Right lobe of liver (tissue), 6 donors: Measurements from ENCODE around the gene AIG1. TPM values are rescaled to one million over a fixed set of nuclear protein-coding genes. Genes with fewer than 3 reads are reported as not detected.

ENCODE experiments used
- ATAC-seq, 4 donors: fragments of 200-7000 bp; cut with Tn5 transposase; one replicate each; pipeline ENCODE4 v1.9.1; 2020; ENCODE audit warnings: mild to moderate bottlenecking in 4 of 4, moderate library complexity in 4 of 4
- DNase-seq, 3 donors: peaks; one replicate each; pipeline ENCODE4 v3.0.0-alpha.2; 2020
- H3K27ac ChIP-seq, 3 donors: fragments of 200-600 bp; one replicate each; pipeline ENCODE4 v1.8.0; 2022
- H3K27me3 ChIP-seq, 2 donors: fragments of 200-600 bp; one replicate each; pipeline ENCODE4 v1.8.0; 2022
- H3K36me3 ChIP-seq, 4 donors: fragments of 200-600 bp; sonication (generic) in 1 of 4; one replicate each; pipeline versions ENCODE4 v1.5.1 to v1.8.0; 2017 to 2022; ENCODE audit warnings: control low read depth in 1 of 4
- H3K4me1 ChIP-seq, 4 donors: fragments of 200-600 bp; sonication (generic) in 1 of 4; one replicate each; pipeline versions ENCODE4 v1.5.1 to v1.8.0; 2017 to 2022; ENCODE audit warnings: control low read depth in 1 of 4
- H3K4me3 ChIP-seq, 3 donors: fragments of 200-600 bp; one replicate each; pipeline ENCODE4 v1.8.0; 2022
- H3K9me3 ChIP-seq, 4 donors: fragments of 200-600 bp; sonication (generic) in 1 of 4; one replicate each; pipeline versions ENCODE4 v1.5.1 to v1.8.0; 2017 to 2022; ENCODE audit warnings: control low read depth in 1 of 4
- POLR2A ChIP-seq: fragments of 450-650 bp; IDR thresholded peaks from one replicate; pipeline ENCODE4 v1.6.1; 2017; ENCODE audit warnings: antibody characterized with exemption, mild to moderate bottlenecking
- WGBS: methylation state at CpG from one replicate; pipeline ENCODE4 v1.1.6; 2018; ENCODE audit warnings: low coverage, low lambda C conversion rate; ENCODE audit not compliant: insufficient coverage; ENCODE audit errors: missing lambda C conversion rate; 5-methylcytosine and 5-hydroxymethylcytosine counted together
- intact Hi-C, 2 donors: fragments of 100-400 bp; cut with DNase I; formaldehyde crosslinking; loops; one replicate each; pipeline versions ENCODE4 v1.11.2 to v1.14.1; 2022
- total RNA-seq, 6 experiments: library from RNA; depleted of rRNA in 2 of 6; stranded (reverse); fragments of >200 nt in 2 of 6; fragmentation: NEBNext Ultra II Directional in 3 of 6; extraction: Animal tissue kit (Norgen Biotek cat#: 25700) in 3 of 6; gene quantifications; one replicate each; pipeline versions ENCODE4 v1.1.0 to v1.2.4, GENCODE V29; 2016 to 2023
- TF ChIP-seq, protein P1 (sequence below), 4 donors: fragments of 200-600 bp in 3 of 4; fragments of 450-650 bp in 1 of 4; IDR thresholded peaks; one replicate each; pipeline versions ENCODE4 v1.5.1 to v1.8.0; 2016 to 2022; ENCODE audit warnings: antibody characterized with exemption in 4 of 4, mild to moderate bottlenecking in 2 of 4
- donor health status: DM: no; HTN: yes; CAD: no.
- donor health status: DM: no; HTN: no; CAD: no.
- donor health status: DM: no; HTN: no; CAD: no.
- donor health status: DM: no; HTN: yes; CAD: no.
- donor health status: DM: no; HTN: yes; CAD: no.

Gene AIG1
- total RNA-seq, 6 experiments from 2014 or later, result 81.4 to 151 (median 111) TPM

DNA sequence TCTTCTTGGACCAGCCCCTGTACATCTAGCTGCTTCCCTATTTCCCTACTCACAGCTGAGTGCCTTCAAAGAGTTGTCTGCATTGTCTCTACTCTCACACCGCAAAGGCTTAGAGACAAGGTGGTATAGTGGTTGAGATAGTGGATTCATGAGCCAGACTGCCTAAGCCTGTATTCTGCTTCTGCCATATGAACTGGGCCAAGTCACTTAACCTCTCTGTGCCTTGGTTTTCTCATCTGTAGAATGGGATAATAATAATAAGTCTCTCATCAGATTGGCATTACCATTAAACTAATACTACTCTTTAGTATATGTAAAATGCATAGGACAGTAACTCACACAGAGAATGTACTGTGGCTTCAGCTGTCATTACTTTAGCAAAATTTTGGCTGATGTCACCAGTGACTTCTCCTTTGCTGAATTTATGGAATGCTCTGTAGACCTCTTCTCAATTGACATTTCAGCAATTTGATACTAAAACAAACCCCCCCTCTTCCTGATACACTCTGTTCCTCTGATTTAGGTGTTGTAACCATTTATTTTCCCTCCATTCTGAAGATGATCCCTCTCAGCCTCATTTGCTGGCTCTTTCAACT lies 233.7 kb downstream of the AIG1 start:
- intact Hi-C loops, result no loop called here
- no peak for ATAC-seq

DNA sequence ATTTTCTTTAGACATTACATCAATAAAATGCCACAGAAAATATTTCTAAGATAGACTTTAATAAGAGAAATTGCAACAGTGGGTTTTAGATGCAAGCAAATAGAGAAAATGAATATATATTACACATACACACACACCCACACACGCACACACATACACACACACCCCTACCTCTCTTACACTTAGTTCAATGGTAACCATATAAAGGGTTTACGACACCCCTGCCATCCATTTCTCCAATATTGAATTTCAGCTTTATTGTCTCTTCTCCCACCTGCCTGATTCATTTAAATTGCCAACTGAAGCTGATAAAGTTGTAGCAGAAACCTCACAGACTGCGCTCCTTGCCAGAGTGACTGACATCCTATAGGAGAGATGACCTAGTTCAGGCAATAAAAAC lies 235.2 kb downstream of the AIG1 start:
- no peaks in the 10 kb centered on the region for H3K36me3 ChIP-seq
- WGBS, result 88% methylated on average over 3 of the region's 3 CpGs
- no peaks in the 10 kb centered on the region for H3K4me1 ChIP-seq
- H3K27ac ChIP-seq, result no peak overlapping the region
- intact Hi-C loops, result no loop called here
- no peak overlapping the region for H3K4me3 ChIP-seq
- no peaks in the 10 kb centered on the region for H3K9me3 ChIP-seq
- no peak for ATAC-seq
- TF ChIP-seq POLR2A, result no peak
- TF ChIP-seq, protein P1, sequence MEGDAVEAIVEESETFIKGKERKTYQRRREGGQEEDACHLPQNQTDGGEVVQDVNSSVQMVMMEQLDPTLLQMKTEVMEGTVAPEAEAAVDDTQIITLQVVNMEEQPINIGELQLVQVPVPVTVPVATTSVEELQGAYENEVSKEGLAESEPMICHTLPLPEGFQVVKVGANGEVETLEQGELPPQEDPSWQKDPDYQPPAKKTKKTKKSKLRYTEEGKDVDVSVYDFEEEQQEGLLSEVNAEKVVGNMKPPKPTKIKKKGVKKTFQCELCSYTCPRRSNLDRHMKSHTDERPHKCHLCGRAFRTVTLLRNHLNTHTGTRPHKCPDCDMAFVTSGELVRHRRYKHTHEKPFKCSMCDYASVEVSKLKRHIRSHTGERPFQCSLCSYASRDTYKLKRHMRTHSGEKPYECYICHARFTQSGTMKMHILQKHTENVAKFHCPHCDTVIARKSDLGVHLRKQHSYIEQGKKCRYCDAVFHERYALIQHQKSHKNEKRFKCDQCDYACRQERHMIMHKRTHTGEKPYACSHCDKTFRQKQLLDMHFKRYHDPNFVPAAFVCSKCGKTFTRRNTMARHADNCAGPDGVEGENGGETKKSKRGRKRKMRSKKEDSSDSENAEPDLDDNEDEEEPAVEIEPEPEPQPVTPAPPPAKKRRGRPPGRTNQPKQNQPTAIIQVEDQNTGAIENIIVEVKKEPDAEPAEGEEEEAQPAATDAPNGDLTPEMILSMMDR (IDR thresholded peaks at IDR 0.05), result no peak
- H3K27me3 ChIP-seq, result no peaks in the 10 kb centered on the region
- no peak for DNase-seq

More for the DNA sequence above, 233.7 kb downstream of the AIG1 start:
- no peak for DNase-seq
- Histone ChIP-seq H3K27ac (no peak overlapping the region), H3K4me3 (no peak overlapping the region), H3K36me3 (no peaks in the 10 kb centered on the region), H3K4me1 (no peaks in the 10 kb centered on the region), H3K9me3 (no peaks in the 10 kb centered on the region), H3K27me3 (no peaks in the 10 kb centered on the region)
- TF ChIP-seq, protein P1 (IDR thresholded peaks at IDR 0.05), result no peak
- TF ChIP-seq POLR2A, result no peak
- WGBS, result no CpG with 5 or more reads among the region's 1 CpG

DNA sequence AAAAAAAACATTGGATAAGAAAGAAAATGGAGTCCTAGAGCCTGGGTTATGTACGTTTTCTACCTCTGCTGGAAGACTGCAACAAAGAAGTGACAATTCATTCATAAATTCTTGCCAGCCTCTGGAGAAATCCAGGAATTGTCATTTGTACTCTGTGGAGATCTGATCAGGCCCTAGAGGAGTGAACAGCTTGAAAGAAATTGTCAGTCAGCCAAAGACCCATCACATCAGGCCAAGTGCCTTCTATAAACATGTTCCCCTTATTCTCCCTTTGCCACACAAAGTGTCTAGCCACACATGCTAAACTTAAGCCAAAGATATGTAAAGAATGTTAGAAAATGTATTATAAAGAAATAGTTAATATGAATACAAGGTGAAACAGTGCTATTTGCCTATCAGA lies 237.4 kb downstream of the AIG1 start:
- TF ChIP-seq POLR2A, result no peak
- TF ChIP-seq, protein P1 (IDR thresholded peaks at IDR 0.05), result no peak
- H3K4me1 ChIP-seq, result no peaks in the 10 kb centered on the region
- no peak overlapping the region for H3K4me3 ChIP-seq
- WGBS, result 71% methylated on average over 1 of the region's 1 CpG
- H3K27me3 ChIP-seq, result no peaks in the 10 kb centered on the region
- intact Hi-C loops, result no loop called here
- no peak for ATAC-seq
- DNase-seq, result no peak
- no peaks in the 10 kb centered on the region for H3K9me3 ChIP-seq
- H3K27ac ChIP-seq, result no peak overlapping the region
- H3K36me3 ChIP-seq, result no peaks in the 10 kb centered on the region

DNA sequence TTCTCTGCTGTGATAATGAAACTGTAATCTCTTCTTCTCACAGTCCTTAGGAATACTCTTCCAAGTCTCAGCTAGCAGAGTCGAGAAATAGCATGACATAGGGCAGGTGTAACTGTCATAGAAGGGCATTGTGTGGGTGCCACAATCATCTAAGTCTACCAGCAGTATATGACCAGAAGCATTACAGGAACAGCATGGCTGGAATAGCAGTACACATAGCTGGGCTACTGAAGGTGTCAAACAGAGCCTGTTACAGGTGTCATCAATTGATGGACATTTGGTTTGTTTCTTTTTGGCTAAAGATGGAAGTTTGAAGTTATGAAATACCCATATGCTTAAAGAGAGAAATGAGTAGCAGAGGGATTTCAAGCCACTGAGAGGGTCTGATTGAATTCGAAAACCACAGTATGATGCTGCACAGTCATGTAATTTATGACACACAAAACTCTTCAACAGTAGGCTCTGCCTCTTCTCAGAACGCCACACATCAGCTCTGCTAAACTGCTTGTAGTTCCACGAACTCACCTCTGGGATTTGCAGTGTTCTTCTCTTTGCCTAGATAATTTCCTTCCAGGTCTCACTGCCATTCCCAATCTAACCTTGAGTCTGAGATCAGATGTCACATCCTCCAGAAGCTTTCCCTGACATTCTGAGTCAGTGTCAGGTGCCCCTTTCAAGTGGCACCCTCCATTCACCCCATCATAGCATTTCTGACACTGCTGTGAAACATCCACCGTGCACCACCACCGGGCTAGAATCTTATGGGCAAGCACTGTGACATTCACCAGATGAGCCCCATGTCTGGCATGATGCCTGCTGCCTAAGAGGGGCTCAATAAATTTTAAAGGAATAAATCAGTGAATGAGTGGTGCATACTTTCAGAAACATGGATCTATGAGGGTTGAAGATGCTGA lies 238.8 kb downstream of the AIG1 start:
- no peak for DNase-seq
- Histone ChIP-seq H3K27me3 (no peaks in the 10 kb centered on the region), H3K9me3 (no peaks in the 10 kb centered on the region), H3K4me1 (no peaks in the 10 kb centered on the region), H3K36me3 (no peaks in the 10 kb centered on the region), H3K27ac (no peak overlapping the region), H3K4me3 (no peak overlapping the region)
- TF ChIP-seq, protein P1 (IDR thresholded peaks at IDR 0.05), result no peak
- no peak for TF ChIP-seq POLR2A
- intact Hi-C loops, result no loop called here
- ATAC-seq, result peak in 1 of 4 donors; percentile 19
- WGBS, result 81% methylated on average over 3 of the region's 6 CpGs
